KOPT-K1 (cell line): ENCODE measurements around the gene CLCN4.

Source experiments
- H3K27ac ChIP-seq: fragments of 200-600 bp; sonication (generic); 2 replicates; pipeline ENCODE4 v1.5.1; 2016; ENCODE audit warnings: antibody characterized with exemption, mild to moderate bottlenecking, low read depth, low read length; ENCODE audit not compliant: poor library complexity, severe bottlenecking
- H3K36me3 ChIP-seq: fragments of 200-600 bp; sonication (generic); 2 replicates; pipeline ENCODE4 v1.5.1; 2017; ENCODE audit warnings: antibody characterized with exemption, mild to moderate bottlenecking, low read length, moderate library complexity; ENCODE audit not compliant: insufficient read depth
- H3K9me3 ChIP-seq: fragments of 200-600 bp; sonication (generic); 2 replicates; pipeline ENCODE4 v1.5.1; 2017; ENCODE audit warnings: antibody characterized with exemption, low read length, mild to moderate bottlenecking; ENCODE audit not compliant: insufficient read depth, poor library complexity, severe bottlenecking

CLCN4 gene

GRCh38 chrX:10168226-10168625, 11.5 kb downstream of the CLCN4 start:
- Histone ChIP-seq H3K27ac (no peak overlapping the region), H3K9me3 (no peaks in the 10 kb centered on the region), H3K36me3 (no peaks in the 10 kb centered on the region)

DNA sequence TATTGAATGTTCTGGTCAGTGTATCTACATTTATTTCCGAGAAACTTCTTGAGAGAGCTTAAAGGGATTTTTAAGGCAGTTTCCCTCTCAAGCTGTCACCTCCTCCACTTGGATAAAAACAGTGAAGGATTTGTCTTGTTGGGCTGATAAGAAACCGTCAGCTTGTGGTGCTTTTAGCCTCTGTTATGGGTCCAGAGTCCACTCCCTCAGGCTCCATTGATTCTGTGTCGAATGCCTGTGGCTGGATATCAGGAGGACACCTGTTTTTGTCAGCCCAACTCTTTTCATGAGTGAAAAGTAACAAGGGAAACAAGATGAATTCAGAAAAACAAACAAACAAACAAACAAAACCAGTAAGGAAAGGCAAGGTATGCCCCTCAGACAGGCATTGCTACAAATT, 12.4 kb downstream of the CLCN4 start:
- Histone ChIP-seq H3K36me3 (no peaks in the 10 kb centered on the region), H3K27ac (no peak overlapping the region), H3K9me3 (no peaks in the 10 kb centered on the region)

DNA sequence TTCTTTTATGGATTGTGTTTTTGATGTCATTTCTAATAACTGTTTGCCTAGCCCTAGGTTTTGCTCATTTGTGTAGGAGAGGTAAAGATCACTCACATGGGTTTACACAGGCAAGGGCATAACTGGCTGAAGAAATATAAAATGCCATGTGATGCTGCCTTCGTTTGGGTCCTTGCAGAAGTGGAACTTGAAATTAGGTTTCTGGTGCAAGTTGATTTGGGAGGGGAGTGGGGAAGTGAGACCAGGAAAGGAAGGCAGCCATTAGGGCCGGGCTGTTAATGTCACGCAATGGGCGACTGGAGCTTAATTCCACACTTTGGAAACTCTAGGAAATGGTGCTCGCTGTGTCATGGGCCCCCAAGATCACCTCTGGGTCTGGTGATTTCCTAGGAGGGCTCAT, 14.5 kb downstream of the CLCN4 start:
- Histone ChIP-seq H3K36me3 (no peaks in the 10 kb centered on the region), H3K27ac (no peak overlapping the region), H3K9me3 (no peaks in the 10 kb centered on the region)

GRCh38 chrX:10172877-10173276, 16.1 kb downstream of the CLCN4 start:
- Histone ChIP-seq H3K36me3 (no peaks in the 10 kb centered on the region), H3K27ac (no peak overlapping the region), H3K9me3 (no peaks in the 10 kb centered on the region)

DNA sequence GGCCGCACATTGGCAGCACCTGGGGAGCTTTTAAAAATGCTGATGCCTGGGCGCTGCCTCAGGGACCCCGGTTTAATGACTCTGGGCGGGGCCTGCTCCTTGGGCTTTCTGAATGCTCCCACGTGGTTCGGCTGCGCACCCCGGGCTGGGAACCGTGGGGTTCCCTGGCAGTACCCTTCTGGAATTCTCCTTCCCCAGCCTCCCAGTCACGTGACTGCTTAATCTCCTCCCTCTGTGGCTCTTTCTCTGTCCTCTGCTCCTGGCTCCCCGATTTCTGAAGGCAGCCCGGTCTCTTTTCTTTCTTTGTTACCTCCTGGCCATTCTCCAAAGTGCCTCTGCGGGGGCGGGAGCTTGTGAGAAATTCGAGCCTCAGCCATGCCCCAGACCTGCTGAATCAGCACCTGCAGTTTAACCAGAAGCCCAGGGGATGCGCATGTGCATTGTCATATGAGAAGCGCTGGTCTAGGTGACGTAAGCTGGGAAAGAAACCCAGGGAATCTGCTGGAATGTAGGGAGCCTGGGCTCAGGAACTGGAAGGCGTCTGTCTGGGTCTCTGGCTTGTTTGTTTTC, 16.6 kb downstream of the CLCN4 start:
- H3K36me3 ChIP-seq = no peaks in the 10 kb centered on the region
- H3K9me3 ChIP-seq = no peaks in the 10 kb centered on the region
- no peak overlapping the region for H3K27ac ChIP-seq

DNA sequence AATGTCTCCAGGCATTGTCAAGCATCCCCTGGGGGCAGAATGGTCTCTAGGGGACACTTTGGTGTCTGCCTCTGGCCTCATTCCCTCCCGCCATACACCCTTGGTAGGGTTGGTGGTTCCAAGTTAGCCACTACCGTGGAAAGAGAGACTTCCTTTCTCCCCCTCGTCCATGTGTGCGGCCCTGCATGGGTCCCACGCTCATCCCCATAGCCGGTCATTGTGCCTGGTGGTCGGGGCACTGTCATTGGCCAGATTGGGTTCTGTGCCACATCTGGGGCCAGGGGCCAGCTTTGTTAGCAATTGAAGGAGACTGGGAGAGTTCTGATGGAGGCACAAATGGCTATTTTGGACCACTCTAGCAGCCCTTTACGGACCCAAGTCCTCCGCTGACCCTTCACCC, 17.3 kb downstream of the CLCN4 start:
- H3K9me3 ChIP-seq = no peaks in the 10 kb centered on the region
- no peak overlapping the region for H3K27ac ChIP-seq
- H3K36me3 ChIP-seq = no peaks in the 10 kb centered on the region

GRCh38 chrX:10174810-10175209, 18.0 kb downstream of the CLCN4 start:
- Histone ChIP-seq H3K36me3 (no peaks in the 10 kb centered on the region), H3K27ac (no peak overlapping the region), H3K9me3 (no peaks in the 10 kb centered on the region)

- Histone ChIP-seq H3K27ac (no peak overlapping the region), H3K36me3 (no peaks in the 10 kb centered on the region), H3K9me3 (no peaks in the 10 kb centered on the region)
These were observed 18.6 kb downstream of the CLCN4 start for GRCh38 chrX:10175319-10175871.

DNA sequence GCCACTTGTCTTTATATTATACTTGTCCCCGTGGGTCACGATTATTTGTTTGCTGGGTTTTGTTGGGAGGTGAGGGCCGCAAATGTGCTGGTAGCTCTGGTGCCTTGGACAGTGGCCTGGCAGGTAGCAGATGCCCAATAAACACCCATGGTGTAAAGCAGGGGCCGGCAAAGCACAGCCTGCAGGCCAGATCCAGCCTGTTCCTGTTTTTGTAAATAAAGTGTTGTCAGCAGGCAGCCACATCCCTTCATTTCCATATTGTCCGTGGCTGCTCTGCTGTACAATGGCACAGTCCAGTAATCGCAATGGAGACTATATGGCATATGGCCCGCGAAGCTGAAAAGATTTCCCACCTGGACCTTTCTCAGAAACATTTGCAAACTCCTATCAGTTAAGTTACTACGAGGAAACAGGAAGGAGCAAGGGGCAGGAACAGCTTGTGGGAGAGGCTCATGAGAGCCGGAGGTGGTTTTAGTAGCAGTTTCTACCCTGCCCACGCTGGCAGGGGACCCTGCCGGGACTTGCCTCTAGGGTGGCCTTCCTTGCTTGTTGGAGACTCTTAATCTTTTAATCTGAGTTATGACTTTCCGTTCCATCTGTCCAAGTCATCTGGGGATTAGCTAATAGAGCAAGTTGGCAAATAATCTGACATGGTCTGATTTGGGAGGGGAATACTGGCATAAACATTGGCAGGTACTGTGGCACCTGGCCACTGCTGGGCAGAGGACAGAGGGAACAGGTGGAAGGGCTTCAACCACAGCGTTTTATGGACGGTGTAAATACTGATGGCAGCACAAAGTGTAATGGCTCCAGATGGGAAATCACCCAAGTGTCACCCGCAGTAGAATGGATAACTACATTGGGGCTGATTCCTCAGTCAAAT, 19.6 kb downstream of the CLCN4 start:
- Histone ChIP-seq H3K36me3 (no peaks in the 10 kb centered on the region), H3K27ac (no peak overlapping the region)

GRCh38 chrX:10177004-10177396, 20.2 kb downstream of the CLCN4 start:
- Histone ChIP-seq H3K27ac (no peak overlapping the region), H3K9me3 (no peaks in the 10 kb centered on the region), H3K36me3 (no peaks in the 10 kb centered on the region)

More for the DNA sequence above, 19.6 kb downstream of the CLCN4 start:
- H3K9me3 ChIP-seq = no peaks in the 10 kb centered on the region

DNA sequence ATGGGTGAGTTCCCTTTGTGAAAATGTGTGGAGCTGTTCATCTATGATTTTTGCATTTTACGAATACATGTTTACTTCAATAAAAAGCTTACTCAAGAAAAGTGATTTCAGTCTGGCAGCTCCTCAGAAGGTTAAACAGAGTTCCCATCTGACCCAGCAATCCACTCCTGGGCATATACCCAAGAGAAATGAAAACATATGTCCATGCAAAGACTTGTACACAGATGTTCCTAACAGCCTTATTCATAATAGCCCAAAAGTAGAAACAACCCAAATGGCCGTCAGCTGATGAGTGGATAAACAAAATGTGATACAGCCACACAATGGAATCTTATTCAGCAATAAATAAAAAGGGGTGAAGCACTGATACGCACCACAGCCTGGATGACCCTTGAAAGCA, 20.8 kb downstream of the CLCN4 start:
- Histone ChIP-seq H3K9me3 (no peaks in the 10 kb centered on the region), H3K27ac (no peak overlapping the region), H3K36me3 (no peaks in the 10 kb centered on the region)

GRCh38 chrX:10178866-10179463, 22.2 kb downstream of the CLCN4 start:
- H3K27ac ChIP-seq = no peak overlapping the region
- no peaks in the 10 kb centered on the region for H3K36me3 ChIP-seq
- H3K9me3 ChIP-seq = no peaks in the 10 kb centered on the region

DNA sequence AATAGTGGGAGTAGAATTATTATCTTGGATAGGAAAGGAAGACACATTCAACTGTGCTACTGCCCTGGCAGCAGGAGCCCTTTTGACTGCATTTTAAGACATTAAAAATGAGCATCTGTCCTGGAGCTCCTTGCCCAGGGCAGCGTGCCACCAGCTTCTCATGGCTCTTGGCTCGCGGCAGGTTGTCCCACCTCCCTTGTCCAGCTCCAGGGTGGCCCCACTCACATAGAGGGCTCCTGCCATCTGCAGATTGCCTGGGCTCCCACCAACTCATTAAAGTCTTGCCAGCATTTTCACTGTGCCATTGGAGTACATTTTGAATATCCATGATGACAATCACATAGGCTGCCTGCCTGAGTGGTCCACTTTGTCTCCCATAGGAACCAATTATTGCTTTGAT, 27.0 kb downstream of the CLCN4 start:
- H3K27ac ChIP-seq = no peak overlapping the region
- H3K9me3 ChIP-seq = no peaks in the 10 kb centered on the region
- H3K36me3 ChIP-seq = no peaks in the 10 kb centered on the region

DNA sequence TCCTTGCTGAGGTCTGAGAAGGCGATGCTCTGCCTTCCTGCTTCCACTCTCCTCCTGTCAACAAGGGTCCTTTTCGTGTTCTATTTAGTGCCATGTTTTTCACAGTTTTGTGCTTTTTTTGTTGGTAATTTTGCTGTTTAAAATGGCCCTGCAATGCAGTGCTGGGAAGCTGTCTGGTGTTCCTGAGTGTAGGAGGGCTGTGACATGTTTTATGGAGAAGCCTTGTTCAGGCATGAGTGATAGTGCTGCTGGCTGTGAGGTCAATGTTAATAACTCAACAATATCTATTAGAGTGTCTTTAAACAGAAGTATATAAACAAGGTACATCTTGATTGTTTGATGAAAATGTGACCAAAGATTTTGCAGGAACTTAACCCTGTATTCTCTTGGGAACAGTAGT, 27.6 kb downstream of the CLCN4 start:
- H3K36me3 ChIP-seq = no peaks in the 10 kb centered on the region
- no peaks in the 10 kb centered on the region for H3K9me3 ChIP-seq
- H3K27ac ChIP-seq = no peak overlapping the region

- no peaks in the 10 kb centered on the region for H3K36me3 ChIP-seq
- H3K27ac ChIP-seq = no peak overlapping the region
- H3K9me3 ChIP-seq = no peaks in the 10 kb centered on the region
These were observed 29.6 kb downstream of the CLCN4 start for GRCh38 chrX:10186355-10186754.
